GM18907 (cell line): ENCODE results near the gene ELN.
"Not testable (repeated sequence)": the region's sequence is repeated elsewhere in the genome, so short reads cannot be mapped to it uniquely, and the experiment has no call there.

Experiments used
- ATAC-seq: cut with Tn5 transposase; IDR thresholded peaks from one replicate; pipeline ENCODE4 v1.9.1; 2021; ENCODE audit warnings: mild to moderate bottlenecking, moderate library complexity; ENCODE audit not compliant: unreplicated experiment

ELN gene

DNA sequence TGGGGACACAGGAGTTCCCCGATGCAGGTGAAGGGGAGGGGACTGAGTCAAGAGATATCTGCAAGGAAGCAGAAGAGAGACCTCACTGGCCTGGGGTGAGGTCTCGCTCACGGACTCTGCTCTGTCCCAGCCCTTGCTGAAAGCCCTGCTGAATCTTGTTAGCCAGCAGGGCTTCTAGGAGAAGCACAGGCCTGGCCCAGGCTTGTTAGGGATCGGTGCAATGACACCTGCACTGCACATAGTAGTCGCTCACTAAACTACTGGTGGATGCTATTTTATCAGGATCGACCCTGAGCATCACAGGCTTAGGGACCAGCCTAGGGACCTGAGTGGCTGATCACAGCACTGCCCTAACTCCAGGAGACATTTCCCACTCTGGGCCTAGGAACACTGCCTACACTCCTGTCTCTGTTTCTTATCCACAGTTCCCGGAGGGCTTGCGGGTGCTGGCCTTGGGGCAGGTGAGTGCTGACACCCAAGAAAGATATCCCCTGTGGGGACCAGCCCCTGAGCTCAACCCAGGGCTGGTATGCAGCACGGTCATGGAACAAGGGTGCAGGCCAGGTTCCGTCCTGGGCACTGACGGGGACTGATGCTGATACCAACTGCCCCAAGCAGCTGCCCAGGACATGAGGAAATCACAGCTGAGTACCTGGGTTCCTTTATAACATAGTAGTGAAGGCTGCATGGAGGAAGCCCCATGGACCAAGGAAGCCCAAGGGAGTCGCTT is 13.0 kb downstream of the ELN start:
- ATAC-seq = no peak

DNA sequence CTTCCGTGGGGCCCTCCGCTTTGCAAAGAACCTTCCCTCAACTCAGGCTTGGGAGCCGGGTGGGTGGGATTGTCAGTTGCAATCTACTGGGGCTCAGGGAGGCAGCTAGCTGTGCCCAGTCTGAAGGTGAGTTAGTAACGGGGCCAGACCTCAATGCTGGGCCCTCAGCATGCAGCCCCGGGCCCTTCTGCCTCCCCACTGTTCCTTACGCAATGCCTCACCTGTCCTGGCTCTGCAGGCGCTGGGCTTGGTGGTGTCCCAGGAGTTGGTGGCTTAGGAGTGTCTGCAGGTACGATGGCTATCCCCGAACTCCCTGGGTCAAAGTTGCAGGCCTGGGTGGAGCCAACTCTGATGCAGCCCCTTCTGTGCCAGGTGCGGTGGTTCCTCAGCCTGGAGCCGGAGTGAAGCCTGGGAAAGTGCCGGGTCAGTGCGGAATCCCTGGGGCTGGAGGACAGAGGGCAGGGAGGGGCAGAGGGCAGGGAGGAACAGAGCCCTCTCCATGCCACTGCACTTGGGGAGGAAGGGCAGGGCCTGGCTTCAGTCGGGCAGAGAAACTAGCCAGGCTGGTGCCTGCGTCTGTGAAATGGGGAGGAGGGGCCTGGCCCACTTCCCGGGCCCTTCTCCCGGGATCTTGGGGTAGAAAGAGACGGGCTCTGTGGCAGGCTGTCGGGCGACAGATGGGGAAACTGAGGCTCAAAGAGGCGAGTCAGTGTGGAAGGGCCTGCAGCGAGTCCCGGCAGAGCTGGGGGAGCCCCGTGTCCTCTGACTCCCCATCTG is 15.0 kb downstream of the ELN start:
- no peak for ATAC-seq

DNA sequence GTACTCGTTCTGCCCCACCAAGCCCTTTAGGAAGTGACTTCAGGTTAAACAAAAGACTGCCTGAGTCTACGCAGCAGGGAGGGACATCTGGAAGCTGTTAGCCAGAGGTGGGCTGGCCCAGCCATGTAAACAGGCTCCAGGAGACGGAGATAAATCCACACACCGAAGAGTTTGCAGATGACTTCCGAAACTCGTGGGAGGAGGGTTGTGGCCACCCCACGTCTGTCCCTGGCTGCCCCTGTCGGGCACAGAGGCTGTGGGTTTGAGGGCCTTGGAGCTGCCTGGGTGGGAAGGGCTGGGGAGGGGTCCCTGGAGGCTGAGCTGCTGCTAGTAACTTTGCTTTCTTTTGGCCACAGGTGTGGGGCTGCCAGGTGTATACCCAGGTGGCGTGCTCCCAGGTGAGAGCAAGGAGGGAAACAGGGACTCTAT is 15.6 kb downstream of the ELN start:
- no peak for ATAC-seq

DNA sequence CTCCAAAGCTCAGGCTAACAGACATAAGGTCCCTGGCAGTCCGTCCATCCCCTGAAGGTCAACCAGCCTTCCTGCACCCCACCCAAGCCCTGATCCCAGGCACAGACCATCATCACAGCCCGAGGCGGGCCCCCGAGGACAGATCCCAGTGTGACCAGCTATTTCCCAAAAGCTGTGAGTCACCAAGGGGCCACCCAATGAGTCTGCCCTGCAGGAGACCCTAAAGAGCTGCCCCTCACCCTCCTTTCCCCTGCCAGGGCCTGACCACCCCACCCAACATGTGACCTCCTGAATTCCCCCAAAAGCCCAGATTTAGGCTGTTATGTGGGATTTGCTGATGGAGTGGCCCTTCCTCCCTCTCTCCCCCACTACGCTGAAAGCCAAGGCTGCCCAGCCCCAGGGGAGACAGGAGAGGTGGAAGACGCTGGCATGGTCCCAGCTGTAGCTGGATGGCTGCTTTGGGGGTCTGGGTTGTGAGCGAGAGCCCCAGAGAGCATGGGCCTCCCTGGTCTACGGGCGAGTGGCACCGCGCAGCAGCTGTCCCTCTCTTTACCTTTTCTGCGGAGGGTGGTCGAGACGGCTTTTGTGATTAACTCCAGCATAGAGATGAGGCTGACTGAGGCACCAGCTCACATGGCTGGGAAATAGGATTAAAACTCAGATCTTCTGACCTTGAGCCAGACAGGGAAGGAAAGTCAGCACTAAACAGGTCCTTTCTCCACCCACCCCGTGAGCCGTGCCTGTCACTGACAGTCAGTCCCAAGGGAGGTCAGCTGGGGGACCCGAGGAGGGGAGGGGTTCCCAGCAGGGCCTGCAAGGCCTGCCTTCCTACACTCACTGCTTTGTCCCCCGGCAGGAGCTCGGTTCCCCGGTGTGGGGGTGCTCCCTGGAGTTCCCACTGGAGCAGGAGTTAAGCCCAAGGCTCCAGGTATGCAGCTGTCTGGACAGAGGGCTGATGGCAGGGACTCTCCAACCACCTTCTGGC is 16.7 kb downstream of the ELN start:
- ATAC-seq = no peak

DNA sequence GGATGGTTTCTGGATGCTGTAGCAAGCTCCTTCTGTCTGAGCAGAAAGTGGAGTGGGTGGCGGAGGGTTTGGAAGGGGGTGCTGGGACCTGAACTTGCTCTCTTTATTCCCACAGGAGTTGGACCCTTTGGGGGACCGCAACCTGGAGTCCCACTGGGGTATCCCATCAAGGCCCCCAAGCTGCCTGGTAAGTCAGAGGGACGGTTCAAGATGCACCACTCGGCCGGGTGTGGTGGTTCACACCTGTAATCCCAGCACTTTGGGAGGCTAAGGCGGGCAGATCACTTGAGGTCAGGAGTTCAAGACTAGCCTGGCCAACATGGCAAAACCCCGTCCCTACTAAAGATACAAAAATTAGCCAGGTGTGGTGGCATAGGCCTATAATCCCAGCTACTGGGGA is 18.6 kb downstream of the ELN start:
- ATAC-seq = not testable (repeated sequence)

DNA sequence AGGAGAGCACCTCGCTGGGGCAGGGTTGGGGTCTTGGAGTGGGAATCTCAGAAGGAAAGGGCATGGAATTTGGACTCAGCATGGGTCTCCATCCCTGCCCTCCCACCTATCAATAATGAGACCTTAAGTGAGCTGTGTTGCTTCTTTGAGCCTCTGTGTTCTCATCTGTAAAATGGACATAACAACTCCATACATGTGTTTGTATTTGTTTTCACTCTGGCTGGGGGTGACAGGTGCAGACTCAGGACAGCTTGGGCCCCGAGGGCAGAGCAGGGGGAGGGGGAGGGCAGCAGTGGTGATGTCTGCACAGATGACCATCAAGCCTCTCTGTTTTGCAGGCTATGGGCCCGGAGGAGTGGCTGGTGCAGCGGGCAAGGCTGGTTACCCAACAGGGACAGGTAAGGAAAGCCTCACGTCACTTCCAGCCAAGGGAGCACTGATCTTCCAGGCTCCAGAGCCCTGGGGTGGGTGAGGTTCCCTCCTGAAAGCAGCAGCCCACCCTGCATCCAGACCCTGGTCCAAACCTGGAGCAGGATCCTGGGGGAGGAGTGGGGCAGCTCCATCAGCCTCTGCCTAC is 19.9 kb downstream of the ELN start:
- no peak for ATAC-seq

DNA sequence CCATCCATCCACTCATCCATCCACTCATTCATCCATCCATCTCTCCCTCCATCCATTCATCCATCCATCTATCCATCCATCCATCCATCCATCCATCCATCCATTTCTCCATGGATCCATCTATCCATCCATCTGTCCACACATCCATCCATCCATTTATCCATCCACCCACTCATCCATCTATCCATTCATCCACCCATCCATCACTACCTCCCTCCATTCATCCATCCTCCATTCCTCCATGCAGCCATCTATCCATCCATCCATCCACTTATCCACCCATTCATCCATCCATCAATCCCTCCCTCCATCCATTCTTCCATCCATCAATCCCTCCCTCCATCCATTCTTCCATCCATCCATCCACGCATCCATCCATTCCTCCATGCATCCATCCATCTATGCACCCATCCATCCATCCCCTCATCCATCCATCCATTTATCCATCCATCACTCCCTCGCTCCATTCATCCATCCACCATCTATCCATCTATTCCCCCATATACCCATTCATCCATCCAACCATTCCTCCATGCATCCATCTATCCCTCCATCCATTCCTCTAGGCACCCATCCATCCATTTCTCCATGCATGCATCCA is 21.1 kb downstream of the ELN start:
- ATAC-seq = no peak

DNA sequence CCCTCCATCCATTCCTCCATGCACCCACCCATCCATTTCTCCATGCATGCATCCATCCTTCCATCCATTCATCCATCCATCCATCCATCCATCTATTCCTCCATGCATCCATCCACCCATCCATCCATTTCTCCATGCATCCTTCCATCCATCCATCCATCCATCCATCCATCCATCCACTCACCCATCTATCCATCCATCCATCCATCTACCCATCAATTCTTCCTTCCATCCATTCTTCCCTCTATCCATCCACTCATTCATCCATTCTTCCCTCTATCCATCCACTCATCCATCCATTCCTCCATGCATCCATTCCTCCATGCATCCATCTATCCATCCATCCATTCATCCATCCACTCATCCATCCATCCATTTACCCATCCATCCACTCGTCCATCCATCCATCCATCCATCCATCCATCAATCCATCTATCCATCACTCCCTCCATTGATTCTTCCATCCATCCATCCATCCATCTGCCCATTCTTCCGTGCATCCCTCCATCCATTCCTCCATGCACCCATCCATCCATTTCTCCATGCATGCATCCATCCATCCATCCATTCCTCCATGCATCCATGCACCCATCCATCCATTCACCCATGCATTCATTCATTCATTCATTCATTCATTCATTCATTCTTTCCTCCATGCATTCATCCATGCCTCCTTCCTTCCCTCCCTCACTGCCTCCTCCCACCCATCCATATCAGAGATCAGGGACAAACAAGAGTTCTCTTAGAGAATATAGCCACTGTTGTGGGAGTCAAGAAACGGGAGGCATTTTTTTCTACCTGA is 22.2 kb downstream of the ELN start:
- no peak for ATAC-seq

DNA sequence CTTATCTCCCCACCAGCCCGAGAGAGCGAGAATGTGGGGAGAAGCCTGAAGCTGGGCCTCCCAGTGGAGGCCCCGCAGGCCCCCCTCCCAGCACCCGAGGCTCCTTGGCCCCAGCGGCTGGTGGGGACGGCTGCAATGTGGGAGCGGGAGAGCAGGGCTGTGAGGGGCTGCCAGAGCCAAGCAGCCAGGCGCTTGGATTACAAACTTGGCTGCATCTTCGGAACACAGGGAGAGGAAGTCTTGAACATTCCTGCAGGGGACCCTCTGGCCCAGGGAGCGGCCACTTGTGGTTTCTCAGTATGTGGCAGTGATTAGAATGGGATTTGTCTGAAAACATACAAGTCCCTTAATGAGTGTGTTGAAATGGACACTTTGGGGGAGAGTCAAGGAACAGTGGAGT is 23.2 kb downstream of the ELN start:
- ATAC-seq = no peak

DNA sequence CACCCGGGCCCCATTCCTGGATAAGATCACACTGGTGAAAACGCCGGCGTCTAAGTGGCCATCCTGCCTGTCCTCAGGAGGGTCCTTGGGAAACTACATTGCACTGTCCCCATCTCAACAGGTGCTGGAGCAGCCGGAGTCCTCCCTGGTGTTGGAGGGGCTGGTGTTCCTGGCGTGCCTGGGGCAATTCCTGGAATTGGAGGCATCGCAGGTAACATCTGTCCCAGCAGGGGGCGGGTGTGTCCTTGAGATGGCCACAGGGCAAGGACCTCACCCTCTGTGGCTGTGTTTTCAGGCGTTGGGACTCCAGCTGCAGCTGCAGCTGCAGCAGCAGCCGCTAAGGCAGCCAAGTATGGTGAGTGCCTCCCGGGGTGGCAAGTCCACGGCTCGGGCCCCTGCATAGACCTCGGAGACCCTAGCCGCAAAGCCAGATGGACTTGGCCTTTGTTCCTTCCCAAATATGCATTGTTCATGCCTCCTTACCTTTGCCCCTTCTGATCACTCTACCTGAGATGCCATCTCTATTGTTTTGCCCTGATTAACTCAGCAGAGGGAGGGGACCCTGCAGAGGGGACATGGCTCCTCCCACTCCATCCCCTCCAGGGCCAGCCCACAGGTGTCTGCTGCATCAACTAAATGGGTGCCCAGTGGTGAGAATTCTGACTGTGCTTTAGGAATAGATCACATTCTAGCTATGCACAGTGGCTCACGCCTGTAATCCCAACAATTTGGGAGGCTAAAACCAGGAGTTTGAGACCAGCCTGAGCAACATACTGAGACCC is 23.8 kb downstream of the ELN start:
- no peak for ATAC-seq

DNA sequence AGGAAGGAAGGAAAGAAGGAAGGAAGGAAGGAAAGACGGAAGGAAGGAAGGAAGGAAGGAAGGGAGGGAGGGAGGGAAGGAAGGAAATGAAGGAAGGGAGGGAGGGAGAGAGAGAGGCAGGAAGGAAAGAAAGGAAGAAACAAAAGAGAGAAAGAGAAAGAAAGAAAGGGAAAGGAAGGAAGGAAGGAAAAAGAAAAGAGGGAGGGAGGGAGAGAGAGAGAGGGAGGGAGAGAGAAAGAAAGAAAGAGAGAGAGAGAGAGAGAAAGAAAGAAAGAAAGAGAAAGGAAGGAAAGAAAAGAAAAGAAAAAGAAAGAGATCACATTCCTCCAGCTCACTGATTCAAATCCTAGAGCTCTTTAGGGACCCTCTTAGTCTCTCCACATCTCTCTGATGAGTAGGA is 24.7 kb downstream of the ELN start:
- ATAC-seq = no peak

DNA sequence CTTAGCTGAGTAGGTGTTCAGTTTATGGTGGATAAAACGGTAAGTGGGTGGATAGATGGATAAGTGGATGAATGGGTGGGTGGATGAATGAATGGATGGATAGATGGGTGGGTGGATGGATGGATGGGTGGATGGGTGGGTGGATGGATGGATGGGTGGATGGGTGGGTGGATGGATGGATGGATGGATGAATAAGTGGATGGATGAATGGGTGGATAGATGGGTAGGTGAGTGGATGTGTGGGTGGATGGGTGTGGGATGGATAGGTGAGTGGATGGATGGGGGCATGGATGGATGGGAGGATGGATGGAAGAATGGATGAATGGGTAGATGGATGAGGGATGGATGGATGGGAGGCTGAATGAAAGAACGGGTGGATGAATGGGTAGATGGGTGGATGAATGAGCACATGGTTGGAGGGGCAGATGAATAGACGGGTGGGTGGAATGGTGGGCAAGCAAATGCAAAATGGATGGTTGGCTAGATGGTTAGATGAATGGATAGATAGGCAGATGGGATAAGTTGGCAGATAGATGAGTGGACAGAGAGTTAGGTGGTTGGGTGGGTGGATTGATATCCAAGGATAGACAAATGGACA is 25.7 kb downstream of the ELN start:
- no peak for ATAC-seq

DNA sequence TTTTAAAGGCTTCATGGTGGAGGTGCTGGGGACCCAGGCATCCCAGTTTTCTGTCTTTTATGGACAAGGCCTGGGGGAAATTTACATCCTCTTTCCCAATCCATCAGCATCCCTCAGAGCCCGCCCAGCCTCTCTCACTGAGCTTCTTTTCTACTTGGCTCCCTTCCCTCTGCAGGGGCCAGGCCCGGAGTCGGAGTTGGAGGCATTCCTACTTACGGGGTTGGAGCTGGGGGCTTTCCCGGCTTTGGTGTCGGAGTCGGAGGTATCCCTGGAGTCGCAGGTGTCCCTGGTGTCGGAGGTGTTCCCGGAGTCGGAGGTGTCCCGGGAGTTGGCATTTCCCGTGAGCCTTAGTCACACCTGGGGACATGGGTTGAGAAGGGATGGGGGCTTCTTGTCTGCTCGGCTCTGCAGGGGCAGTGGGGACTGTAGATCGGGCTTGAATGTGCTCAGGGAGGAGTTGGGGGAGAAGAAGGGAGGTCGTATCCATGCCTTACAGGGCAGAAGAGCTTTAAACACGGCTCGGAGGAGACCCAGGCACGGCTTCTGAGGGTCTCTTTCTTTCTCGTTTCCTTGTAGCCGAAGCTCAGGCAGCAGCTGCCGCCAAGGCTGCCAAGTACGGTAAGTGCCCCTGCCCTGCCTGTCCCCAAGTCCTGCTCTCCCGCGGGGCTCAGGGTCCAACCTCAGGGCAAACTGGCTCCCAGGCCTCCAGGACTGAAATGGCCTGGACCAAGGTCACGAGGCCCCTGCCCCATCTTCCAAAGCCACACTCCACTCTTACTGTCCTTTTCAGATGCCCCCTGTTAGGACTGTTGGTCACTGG is 28.3 kb downstream of the ELN start:
- ATAC-seq = no peak

DNA sequence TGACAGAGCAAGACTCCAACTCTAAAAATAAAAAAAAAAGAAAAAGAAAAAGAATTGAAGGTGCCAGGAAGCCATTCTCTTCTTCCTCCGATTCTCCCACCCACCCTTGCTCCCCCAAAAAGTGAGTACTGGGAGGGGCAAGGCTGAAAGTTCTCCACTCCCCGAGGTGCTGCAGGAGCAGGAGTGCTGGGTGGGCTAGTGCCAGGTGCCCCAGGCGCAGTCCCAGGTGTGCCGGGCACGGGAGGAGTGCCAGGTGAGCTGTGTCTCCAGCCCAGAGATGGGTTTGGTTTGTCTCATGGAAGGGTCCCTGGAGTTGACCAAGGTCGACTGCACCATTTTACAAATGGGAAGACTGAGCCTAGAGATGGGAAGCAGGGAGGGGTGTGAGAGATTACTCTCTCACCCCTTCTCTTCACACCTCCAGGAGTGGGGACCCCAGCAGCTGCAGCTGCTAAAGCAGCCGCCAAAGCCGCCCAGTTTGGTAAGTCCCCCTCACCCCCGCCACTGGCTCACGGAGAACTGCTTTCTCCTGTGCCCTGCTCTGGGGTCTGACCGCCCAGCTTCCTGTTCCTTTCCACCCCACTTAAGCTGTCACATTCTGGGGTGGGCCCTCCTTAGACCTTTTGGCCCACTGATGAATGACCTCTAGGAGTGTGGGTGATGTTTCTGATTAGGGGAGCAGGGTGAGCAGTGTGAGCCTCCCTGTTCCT is 29.4 kb downstream of the ELN start:
- no peak for ATAC-seq

DNA sequence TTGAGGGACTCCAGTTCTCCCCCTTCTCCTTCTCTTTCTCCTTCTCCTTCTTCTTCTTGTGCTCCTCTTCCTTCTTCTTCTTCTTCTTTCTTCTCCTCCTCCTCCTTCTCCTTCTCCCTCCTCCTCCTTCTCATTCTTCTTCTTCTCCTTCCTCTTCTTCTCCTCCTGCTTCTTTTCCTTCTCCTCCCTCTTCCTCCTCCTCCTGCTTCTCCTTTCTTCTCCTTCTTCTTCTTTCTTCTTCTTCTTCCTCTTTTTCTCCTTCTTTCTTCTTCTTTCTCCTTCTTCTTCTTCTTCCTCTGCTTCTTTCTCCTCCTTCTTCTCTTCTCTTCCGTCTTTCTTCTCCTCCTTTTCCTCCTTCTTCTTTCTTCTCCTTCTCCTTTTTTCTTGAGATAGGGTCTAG is 30.0 kb downstream of the ELN start:
- no peak for ATAC-seq

DNA sequence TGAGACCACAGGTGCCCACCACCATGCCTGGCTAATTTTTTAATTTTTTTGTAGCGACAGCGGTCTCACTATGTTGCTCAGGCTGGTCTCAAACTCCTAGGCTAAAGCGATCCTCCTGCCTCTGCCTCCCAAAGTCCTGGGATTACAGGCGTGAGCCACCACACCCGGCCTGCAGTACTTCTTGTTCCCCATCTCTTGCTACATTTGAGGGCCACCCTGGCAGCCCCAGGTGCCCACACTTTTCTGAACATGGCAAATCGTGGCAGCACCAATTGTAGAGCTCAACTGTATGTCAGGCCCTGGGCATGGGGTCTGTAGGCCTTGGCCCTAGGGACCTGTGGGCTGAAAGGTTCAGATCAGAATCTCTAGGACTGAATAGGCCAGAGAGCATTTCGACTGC is 30.5 kb downstream of the ELN start:
- no peak for ATAC-seq

DNA sequence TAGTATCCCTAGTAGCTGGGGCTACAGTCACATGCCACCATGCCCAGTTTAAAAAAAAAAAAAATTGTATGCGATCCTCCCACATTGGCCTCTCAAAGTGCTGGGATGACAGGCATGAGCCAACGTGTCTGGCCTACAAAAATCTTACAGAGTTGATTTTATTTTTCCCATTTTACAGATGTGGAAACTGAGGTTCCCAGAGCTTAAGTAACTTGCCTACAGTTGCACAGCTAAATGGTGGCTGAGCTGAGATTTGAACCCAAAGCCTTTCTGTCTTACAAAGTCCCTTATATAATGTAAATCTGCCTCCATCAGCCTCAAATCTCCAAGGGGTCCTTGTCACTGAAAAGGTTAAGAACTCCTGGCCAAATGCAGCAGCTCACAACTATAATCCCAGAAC is 31.1 kb downstream of the ELN start:
- no peak for ATAC-seq
